Fibroblast of skin of back (primary cell): Measurements from ENCODE around the gene FBXW5. TPM values are rescaled to one million over a fixed set of nuclear protein-coding genes. Genes with fewer than 3 reads are reported as not detected.

Experiments
- DNase-seq: peaks from one replicate; pipeline ENCODE4 v3.0.0-alpha.2; 2013
- polyA plus RNA-seq, 2 experiments: library from polyadenylated mRNA; unstranded; fragments of 120-200 nt; gene quantifications; one replicate each; pipeline ENCODE4 v1.2.1, GENCODE V29; 2013; ENCODE audit not compliant: insufficient read length in 2 of 2

FBXW5 gene
- polyA plus RNA-seq (2013, experiment 1 of 2; ENCODE audit: insufficient read length) = 68.9 TPM
- polyA plus RNA-seq (2013, experiment 2 of 2; ENCODE audit: insufficient read length) = 64.4 TPM

- DNase-seq = peak; percentile 93
Measured at GRCh38 chr9:136944519-136945332, at the start of gene FBXW5, which contains the start of gene C8G. TSS of gene FBXW5 (minus strand) at chr9:136944738. CDS start at chr9:136944083, 655 bp downstream. TSS of gene C8G (plus strand) at chr9:136945243. CDS start at chr9:136945321, 78 bp downstream.

GRCh38 chr9:136992819-136993369 lies 48.4 kb upstream of the FBXW5 start:
- DNase-seq = no peak

GRCh38 chr9:136991993-136992818 lies 47.7 kb upstream of the FBXW5 start, which contains the start of gene PAXX:
TSS of gene PAXX (plus strand) at chr9:136992422. CDS start at chr9:136992444, 22 bp downstream.
- peak; percentile 87 for DNase-seq

- no peak for DNase-seq
Measured at GRCh38 chr9:136990242-136990911, 45.8 kb upstream of the FBXW5 start.

- no peak for DNase-seq
Measured at GRCh38 chr9:136988872-136989271, 44.3 kb upstream of the FBXW5 start.

- no peak for DNase-seq
Measured at GRCh38 chr9:136985853-136986252, 41.3 kb upstream of the FBXW5 start.

GRCh38 chr9:136985027-136985602 lies 40.6 kb upstream of the FBXW5 start:
- no peak for DNase-seq

- no peak for DNase-seq
Measured at GRCh38 chr9:136984464-136985026, 40.0 kb upstream of the FBXW5 start.

- DNase-seq = no peak
Measured at GRCh38 chr9:136983656-136984314, 39.2 kb upstream of the FBXW5 start.

- DNase-seq = no peak
Measured at GRCh38 chr9:136983167-136983566, 38.6 kb upstream of the FBXW5 start.

- no peak for DNase-seq
Measured at GRCh38 chr9:136982232-136983051, 37.9 kb upstream of the FBXW5 start, which contains the start of gene LCNL1. TSS of gene LCNL1 (plus strand) at chr9:136982993. CDS start at chr9:136983587, 594 bp downstream.

GRCh38 chr9:136981588-136982231 lies 37.2 kb upstream of the FBXW5 start:
- DNase-seq = no peak

GRCh38 chr9:136980669-136981478 lies 36.3 kb upstream of the FBXW5 start:
- no peak for DNase-seq

- no peak for DNase-seq
Measured at GRCh38 chr9:136979769-136980587, 35.4 kb upstream of the FBXW5 start.

- DNase-seq = no peak
Measured at GRCh38 chr9:136978865-136979544, 34.5 kb upstream of the FBXW5 start.

GRCh38 chr9:136978073-136978864 lies 33.7 kb upstream of the FBXW5 start:
- peak; percentile 45 for DNase-seq
